ENCODE data around the gene HINFP. TPM values are rescaled to one million over a fixed set of nuclear protein-coding genes. Genes with fewer than 3 reads are reported as not detected.
A peak's percentile ranks its signal among the peaks of the same experiment; 100 is the strongest.

HINFP gene
- total and polyA plus RNA-seq, 4 donors = 6.4 to 14.3 (median 8.3) TPM

GRCh38 chr11:119099711-119100110, 21.7 kb upstream of the HINFP start:
- Histone ChIP-seq H3K4me3 (ENCODE audit: low read depth in 1 of 3, low read length in 3 of 3) (no peak overlapping the region), H3K27ac (ENCODE audit: low read depth in 1 of 2, low read length in 2 of 2) (no peak overlapping the region), H3K9ac (ENCODE audit: low read depth in 1 of 2, low read length in 2 of 2) (no peak overlapping the region), H3K36me3 (ENCODE audit: control insufficient read depth in 4 of 4, insufficient read depth in 3 of 4, low read depth in 1 of 4, low read length in 3 of 4) (peaks cover 4 to 18% (median 12%) of the 10 kb centered on the region in 4 donors), H3K27me3 (ENCODE audit: control insufficient read depth in 4 of 4, insufficient read depth in 4 of 4, low read length in 3 of 4) (no peaks in the 10 kb centered on the region), H3K9me3 (ENCODE audit: control insufficient read depth in 4 of 4, low read length in 3 of 4) (no peaks in the 10 kb centered on the region), H3K4me1 (ENCODE audit: control insufficient read depth in 4 of 4, insufficient read depth in 4 of 4, low read length in 3 of 4) (peaks cover 0 to 35% (median 25%) of the 10 kb centered on the region in 4 donors)
- TF ChIP-seq RXRA (IDR thresholded peaks at IDR 0.05) = no peak
- TF ChIP-seq CTCF (IDR thresholded peaks at IDR 0.05; ENCODE audit: low read depth, low read length, missing input control) = no peak
- no peak for TF ChIP-seq EGR1 (IDR thresholded peaks at IDR 0.05; ENCODE audit: low read depth in 2 of 2)
- no peak for TF ChIP-seq MAX (IDR thresholded peaks at IDR 0.05)
- TF ChIP-seq YY1 (IDR thresholded peaks at IDR 0.05) = no peak
- 74% methylated on average over 6 of the region's 6 CpGs for WGBS
- DNase-seq (ENCODE audit: low spot score) = no peak

- Histone ChIP-seq H3K9ac (ENCODE audit: low read depth in 1 of 2, low read length in 2 of 2) (no peak overlapping the region), H3K9me3 (ENCODE audit: control insufficient read depth in 4 of 4, low read length in 3 of 4) (no peaks in the 10 kb centered on the region), H3K4me3 (ENCODE audit: low read depth in 1 of 3, low read length in 3 of 3) (peak overlapping the region; percentile 81 to 98 (median 94)), H3K36me3 (ENCODE audit: control insufficient read depth in 4 of 4, insufficient read depth in 3 of 4, low read depth in 1 of 4, low read length in 3 of 4) (peaks cover 4 to 18% (median 12%) of the 10 kb centered on the region in 4 donors), H3K27me3 (ENCODE audit: control insufficient read depth in 4 of 4, insufficient read depth in 4 of 4, low read length in 3 of 4) (no peaks in the 10 kb centered on the region), H3K27ac (ENCODE audit: low read depth in 1 of 2, low read length in 2 of 2) (no peak overlapping the region), H3K4me1 (ENCODE audit: control insufficient read depth in 4 of 4, insufficient read depth in 4 of 4, low read length in 3 of 4) (peaks cover 0 to 31% (median 25%) of the 10 kb centered on the region in 4 donors)
- WGBS = 53% methylated on average over 11 of the region's 11 CpGs
- DNase-seq (ENCODE audit: low spot score) = no peak
- TF ChIP-seq GABPA (IDR thresholded peaks at IDR 0.05 in 1 of 2, conservative IDR thresholded peaks at IDR 0.05 in 1 of 2) (no peak), HNF4G (IDR thresholded peaks at IDR 0.05) (no peak), MAX (IDR thresholded peaks at IDR 0.05) (no peak), SP1 (IDR thresholded peaks at IDR 0.05) (peak; percentile 30), TAF1 (conservative IDR thresholded peaks at IDR 0.05) (no peak), FOXA1 (IDR thresholded peaks at IDR 0.05) (no peak), FOXA2 (IDR thresholded peaks at IDR 0.05) (peak; percentile 38), HNF4A (conservative IDR thresholded peaks at IDR 0.05) (peak in 1 of 2 donors; percentile 23), CTCF (IDR thresholded peaks at IDR 0.05; ENCODE audit: low read depth, low read length, missing input control) (peak; percentile 30), EGR1 (IDR thresholded peaks at IDR 0.05; ENCODE audit: low read depth in 2 of 2) (no peak), REST (IDR thresholded peaks at IDR 0.05) (no peak), RXRA (IDR thresholded peaks at IDR 0.05) (no peak), NR2F2 (IDR thresholded peaks at IDR 0.05) (no peak), RAD21 (IDR thresholded peaks at IDR 0.05) (peak; percentile 67 to 73), ZBTB33 (IDR thresholded peaks at IDR 0.05) (no peak), ATF3 (IDR thresholded peaks at IDR 0.05) (no peak), YY1 (IDR thresholded peaks at IDR 0.05) (peak; percentile 55), JUND (IDR thresholded peaks at IDR 0.05) (no peak)
Observed at GRCh38 chr11:119100246-119100970, 21.0 kb upstream of the HINFP start.
